HUES48 (cell line): ENCODE measurements around the gene CLPSL1.

Experiments
- H3K27ac ChIP-seq: one replicate; pipeline ENCODE4 v1.7.0; 2013; ENCODE audit warnings: low read depth, low read length, inconsistent platforms
- H3K27me3 ChIP-seq: 2 replicates; pipeline ENCODE4 v1.6.1; 2013; ENCODE audit warnings: mild to moderate bottlenecking, low read length; ENCODE audit not compliant: control insufficient read depth, insufficient read depth
- H3K36me3 ChIP-seq: 2 replicates; pipeline ENCODE4 v1.6.1; 2013; ENCODE audit warnings: low read length; ENCODE audit not compliant: control insufficient read depth, insufficient read depth
- H3K4me1 ChIP-seq: 2 replicates; pipeline ENCODE4 v1.6.1; 2013; ENCODE audit warnings: mild to moderate bottlenecking, low read length; ENCODE audit not compliant: control insufficient read depth, insufficient read depth
- H3K4me3 ChIP-seq: 2 replicates; pipeline ENCODE4 v1.5.1; 2013; ENCODE audit warnings: mild to moderate bottlenecking, low read depth, low read length
- H3K9ac ChIP-seq: 2 replicates; pipeline ENCODE4 v1.6.1; 2013; ENCODE audit warnings: mild to moderate bottlenecking, low read depth, low read length, moderate library complexity
- H3K9me3 ChIP-seq: 2 replicates; pipeline ENCODE4 v1.6.1; 2013; ENCODE audit warnings: low read length; ENCODE audit not compliant: control insufficient read depth, insufficient read depth

Gene CLPSL1

DNA sequence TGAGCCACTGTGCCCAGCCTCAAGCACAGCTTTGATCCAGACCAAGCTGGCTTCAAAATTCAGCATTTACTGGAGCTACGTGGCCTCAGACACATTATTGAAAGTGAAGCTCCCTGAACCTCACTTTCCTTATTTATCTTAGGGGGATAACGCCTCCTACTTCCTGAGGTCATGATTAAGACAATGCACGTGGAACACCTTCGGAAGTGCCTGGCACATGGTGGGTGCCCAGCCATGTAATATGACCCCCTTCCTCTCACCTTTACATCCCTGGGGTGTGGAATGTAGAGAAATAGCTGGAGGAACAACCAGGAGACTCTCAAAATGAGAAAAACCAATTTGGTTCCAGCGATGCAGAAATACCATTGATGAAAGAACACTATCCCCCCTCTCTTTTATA lies 17.9 kb downstream of the CLPSL1 start:
- Histone ChIP-seq H3K9me3 (no peaks in the 10 kb centered on the region), H3K36me3 (no peaks in the 10 kb centered on the region), H3K4me1 (no peaks in the 10 kb centered on the region), H3K9ac (no peak overlapping the region), H3K27me3 (no peaks in the 10 kb centered on the region), H3K27ac (no peak overlapping the region), H3K4me3 (no peak overlapping the region)

DNA sequence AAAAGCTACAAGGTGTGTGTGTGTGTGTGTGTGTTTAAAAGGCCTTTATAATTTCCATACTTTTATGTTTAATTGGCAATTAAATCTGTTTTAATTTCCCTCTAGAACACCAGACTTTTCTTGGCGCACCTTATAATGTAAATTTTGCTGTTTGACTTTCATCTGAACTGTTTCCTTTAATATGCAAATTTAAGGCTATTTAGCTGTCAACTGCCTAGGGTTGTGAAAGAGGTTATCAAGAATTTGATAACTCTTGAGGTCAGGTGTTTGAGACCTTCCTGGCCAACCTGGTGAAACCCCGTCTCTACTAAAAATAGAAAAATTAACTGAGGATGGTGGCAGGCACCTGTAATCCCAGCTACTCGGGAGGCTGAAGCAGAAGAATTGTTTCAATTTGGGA lies 20.3 kb downstream of the CLPSL1 start:
- Histone ChIP-seq H3K4me3 (no peak overlapping the region), H3K9me3 (no peaks in the 10 kb centered on the region), H3K27me3 (no peaks in the 10 kb centered on the region), H3K36me3 (no peaks in the 10 kb centered on the region), H3K27ac (no peak overlapping the region), H3K4me1 (peaks cover 2% of the 10 kb centered on the region; the same call in 1 of the 2 replicates), H3K9ac (no peak overlapping the region)

DNA sequence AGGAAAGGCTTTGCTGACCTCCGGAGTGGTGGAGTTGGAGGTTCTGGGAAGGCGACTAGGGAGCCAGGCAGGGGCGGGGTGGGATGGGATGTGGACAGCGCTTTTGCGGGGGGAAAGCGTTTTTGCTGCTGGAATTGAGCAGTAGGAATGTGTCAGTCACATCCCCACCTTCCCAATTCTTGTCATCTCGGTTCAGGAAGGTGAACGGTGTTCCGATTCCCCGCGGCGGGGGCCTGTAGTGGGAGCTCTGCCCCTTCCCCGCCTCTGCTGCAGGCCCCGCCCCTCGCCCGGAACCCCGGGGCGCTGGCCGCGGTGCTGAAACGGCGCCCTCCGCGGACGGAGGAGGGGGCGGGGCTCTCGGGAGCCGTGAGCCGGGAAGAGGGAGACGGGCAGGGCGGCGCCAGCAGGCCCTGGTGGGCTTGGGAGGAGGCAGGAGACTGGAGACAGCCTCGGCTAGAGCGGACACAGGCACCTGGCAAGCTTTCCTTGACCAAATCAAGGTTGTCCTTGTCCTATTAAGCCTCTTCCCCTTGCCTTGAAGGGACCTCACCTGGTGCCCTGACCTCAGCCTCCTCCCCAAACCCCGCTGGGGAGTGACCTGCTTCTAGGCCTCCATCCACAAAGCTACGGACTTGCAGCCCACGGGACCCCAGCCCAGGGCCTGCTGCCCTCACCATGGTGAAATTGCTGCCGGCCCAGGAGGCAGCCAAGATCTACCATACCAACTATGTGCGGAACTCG lies 24.3 kb downstream of the CLPSL1 start, which contains the start of gene LHFPL5:
LHFPL5 (plus strand) TSS at position 357 of the 741 bp plus-strand sequence; CDS start at position 676, 319 bp downstream.
- peaks cover 2% of the 10 kb centered on the region; the same call in 1 of the 2 replicates for H3K4me1 ChIP-seq
- H3K9ac ChIP-seq: no peak within 1 kb of the TSS
- H3K27me3 ChIP-seq: no peaks in the 10 kb centered on the region
- H3K36me3 ChIP-seq: no peaks in the 10 kb centered on the region
- H3K4me3 ChIP-seq: peak within 1 kb of the TSS; percentile 74
- no peaks in the 10 kb centered on the region for H3K9me3 ChIP-seq
- H3K27ac ChIP-seq: no peak within 1 kb of the TSS

DNA sequence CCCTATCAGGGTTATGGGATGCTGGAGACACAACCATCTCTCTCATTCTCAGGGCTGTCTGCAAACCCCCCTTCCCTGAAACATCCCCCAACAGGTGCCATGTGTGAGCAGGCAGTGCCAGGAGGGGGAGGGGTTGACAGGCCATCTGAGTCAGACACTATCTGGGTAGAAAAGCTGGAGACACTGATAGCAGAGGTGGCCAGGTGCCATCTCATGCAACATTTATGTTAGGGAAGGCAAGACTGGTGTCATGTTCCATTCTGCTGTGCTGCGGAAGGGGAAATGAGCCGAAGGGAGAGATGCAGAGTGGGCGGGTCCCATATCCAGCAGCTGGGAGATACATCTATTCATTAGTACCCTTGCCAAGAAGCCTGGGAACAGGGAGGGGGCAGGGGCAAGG lies 27.9 kb downstream of the CLPSL1 start:
- peaks cover 2% of the 10 kb centered on the region; the same call in 1 of the 2 replicates for H3K4me1 ChIP-seq
- H3K27me3 ChIP-seq: no peaks in the 10 kb centered on the region
- H3K4me3 ChIP-seq: no peak overlapping the region
- H3K9me3 ChIP-seq: no peaks in the 10 kb centered on the region
- no peak overlapping the region for H3K27ac ChIP-seq
- H3K36me3 ChIP-seq: no peaks in the 10 kb centered on the region
- H3K9ac ChIP-seq: no peak overlapping the region

DNA sequence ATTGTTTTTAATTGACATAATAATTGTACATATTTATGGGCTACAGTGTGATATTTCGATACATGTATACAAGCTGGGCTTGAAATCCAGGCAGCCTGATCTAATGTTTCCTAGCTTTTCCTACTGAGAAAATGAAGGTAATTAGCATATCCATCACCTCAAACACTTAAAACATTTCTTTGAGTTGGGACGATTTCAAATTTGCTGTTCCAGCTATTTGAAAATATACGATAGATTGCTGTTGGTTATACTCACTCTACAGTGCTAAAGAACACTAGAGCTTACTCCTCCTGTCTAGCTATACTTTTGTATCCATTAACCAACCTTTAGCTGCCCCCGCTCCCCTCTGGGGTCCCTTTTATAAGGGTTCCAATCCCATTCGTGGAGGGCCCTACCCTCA lies 29.0 kb downstream of the CLPSL1 start:
- H3K9ac ChIP-seq: no peak overlapping the region
- no peaks in the 10 kb centered on the region for H3K36me3 ChIP-seq
- H3K27ac ChIP-seq: no peak overlapping the region
- no peaks in the 10 kb centered on the region for H3K9me3 ChIP-seq
- no peak overlapping the region for H3K4me3 ChIP-seq
- no peaks in the 10 kb centered on the region for H3K27me3 ChIP-seq
- H3K4me1 ChIP-seq: peaks cover 2% of the 10 kb centered on the region; the same call in 1 of the 2 replicates

DNA sequence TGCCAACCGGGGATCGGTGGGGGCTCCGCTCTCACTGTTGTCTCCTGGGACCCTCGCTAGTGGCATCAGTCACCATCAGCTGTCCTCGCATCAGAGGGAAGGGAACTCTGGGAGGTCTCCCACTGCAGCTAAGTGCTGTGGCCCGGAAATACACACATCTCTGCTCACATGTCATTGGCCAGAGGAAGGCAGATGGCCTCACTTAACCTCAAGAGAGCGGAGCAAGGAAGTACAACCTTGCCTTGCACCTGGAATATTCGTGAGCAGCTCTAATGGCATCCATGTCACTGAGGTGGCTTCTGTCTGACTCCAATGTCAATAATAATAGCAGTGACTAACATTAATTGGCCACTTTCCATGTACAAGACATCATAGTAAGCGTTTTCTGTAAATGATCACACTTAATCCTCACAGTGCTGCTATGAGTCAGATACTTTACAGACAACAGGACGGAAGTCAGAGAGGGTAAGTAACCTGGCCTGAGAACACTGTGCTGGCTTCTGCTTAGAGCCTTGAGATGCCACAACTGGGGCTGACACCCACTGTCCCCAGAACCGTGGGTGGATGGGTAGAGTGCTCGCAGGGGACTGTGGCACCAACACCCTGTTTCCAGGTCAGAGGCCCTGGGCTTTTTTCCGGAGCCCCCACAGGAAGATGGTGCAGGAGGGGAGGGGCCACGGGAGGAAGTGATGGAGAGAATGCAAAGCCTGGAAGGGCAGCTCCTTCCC lies 30.3 kb downstream of the CLPSL1 start:
- no peak overlapping the region for H3K27ac ChIP-seq
- no peak overlapping the region for H3K9ac ChIP-seq
- H3K4me1 ChIP-seq: no peaks in the 10 kb centered on the region
- no peaks in the 10 kb centered on the region for H3K9me3 ChIP-seq
- H3K4me3 ChIP-seq: no peak overlapping the region
- H3K36me3 ChIP-seq: no peaks in the 10 kb centered on the region
- no peaks in the 10 kb centered on the region for H3K27me3 ChIP-seq

DNA sequence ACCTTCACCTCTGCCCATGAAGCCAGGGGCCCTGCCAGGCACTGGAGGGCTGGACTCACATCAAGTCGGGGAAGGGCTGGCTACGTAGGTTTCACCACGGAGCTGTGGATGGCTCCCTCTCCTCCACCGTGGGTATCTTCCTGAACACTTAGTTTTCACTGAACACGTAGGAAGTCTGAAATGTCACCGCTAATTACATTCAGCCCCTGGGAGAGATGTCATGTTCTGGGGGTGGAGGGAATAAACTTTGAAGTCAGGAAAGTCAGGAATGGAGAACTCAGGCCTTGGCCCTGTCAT lies 30.8 kb downstream of the CLPSL1 start:
- Histone ChIP-seq H3K4me1 (no peaks in the 10 kb centered on the region), H3K36me3 (no peaks in the 10 kb centered on the region), H3K9me3 (no peaks in the 10 kb centered on the region; the same call in 1 of the 2 replicates), H3K27ac (no peak overlapping the region), H3K9ac (no peak overlapping the region), H3K27me3 (no peaks in the 10 kb centered on the region), H3K4me3 (no peak overlapping the region)

DNA sequence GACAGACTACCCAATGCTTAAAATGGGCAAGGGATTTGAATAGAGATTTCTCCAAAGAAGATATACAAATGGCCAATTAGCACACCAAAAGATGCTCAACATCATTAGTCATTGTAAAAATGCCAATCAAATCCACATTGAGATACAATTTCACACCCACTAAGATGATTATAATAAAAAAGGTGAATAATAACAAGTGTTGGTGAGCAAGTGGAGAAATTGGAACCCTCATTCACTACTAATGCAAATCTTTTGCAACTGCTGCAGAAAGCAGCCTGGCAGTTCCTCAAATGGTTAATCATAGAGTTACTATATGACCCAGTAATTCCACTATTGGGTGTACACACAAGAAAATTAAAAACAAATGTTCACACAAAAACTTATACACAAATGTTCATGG lies 36.7 kb downstream of the CLPSL1 start:
- no peaks in the 10 kb centered on the region; the same call in 1 of the 2 replicates for H3K9me3 ChIP-seq
- H3K4me3 ChIP-seq: no peak overlapping the region
- H3K27me3 ChIP-seq: no peaks in the 10 kb centered on the region
- H3K36me3 ChIP-seq: no peaks in the 10 kb centered on the region
- H3K27ac ChIP-seq: no peak overlapping the region
- H3K4me1 ChIP-seq: no peaks in the 10 kb centered on the region
- no peak overlapping the region for H3K9ac ChIP-seq

DNA sequence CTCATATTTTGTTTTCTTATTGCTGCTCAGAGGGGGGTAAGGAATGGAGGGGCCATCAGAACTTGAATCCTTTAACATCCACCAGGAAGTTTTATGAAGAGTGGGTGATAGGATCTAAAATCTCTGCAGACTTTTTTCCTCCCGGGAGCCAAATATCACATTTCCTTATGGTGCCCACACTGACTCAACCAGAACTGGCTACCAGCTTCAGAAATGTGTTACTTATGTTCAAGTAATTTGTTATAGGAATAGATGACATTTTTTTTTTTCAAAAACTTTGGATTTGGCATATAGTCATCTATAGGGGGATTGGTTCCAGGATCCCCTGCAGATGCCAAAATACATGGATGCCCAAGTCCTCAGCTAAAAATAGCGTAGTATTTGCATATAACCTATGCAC lies 42.8 kb downstream of the CLPSL1 start:
- H3K4me1 ChIP-seq: no peaks in the 10 kb centered on the region
- H3K27me3 ChIP-seq: no peaks in the 10 kb centered on the region
- no peaks in the 10 kb centered on the region for H3K36me3 ChIP-seq
- H3K9ac ChIP-seq: no peak overlapping the region
- no peak overlapping the region for H3K27ac ChIP-seq
- no peak overlapping the region for H3K4me3 ChIP-seq
- H3K9me3 ChIP-seq: no peaks in the 10 kb centered on the region

DNA sequence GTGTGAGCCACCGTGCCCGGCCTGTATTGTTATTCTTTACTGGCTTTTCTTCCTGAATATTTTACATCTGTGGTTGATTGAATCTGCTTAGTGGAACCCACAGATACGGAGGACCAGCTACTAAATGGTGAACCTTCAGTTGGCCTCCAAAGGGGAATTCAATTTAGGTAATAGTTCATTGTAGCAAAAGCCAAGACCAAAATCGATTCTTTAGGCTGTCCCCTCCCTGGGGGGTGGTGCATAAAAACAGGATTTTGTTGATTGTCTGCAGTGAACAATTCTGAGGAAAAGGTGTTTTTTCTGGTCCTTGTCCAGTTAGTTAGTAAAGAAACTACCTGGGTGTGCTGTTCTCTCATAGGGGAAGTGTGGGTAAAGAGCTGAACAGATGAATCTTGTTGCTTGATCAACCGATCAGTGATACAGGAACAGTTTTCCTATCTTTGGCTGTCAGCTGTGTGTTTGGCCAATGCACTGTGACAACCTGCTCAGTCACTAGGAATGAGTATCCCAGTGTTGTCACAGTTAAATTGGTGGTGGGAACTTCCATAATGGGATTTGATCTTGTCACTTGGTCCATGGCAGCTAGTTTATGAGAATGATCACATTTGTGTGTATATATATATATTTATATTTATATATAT lies 43.9 kb downstream of the CLPSL1 start:
- no peak overlapping the region for H3K27ac ChIP-seq
- no peaks in the 10 kb centered on the region for H3K4me1 ChIP-seq
- no peaks in the 10 kb centered on the region for H3K9me3 ChIP-seq
- no peaks in the 10 kb centered on the region for H3K27me3 ChIP-seq
- H3K36me3 ChIP-seq: no peaks in the 10 kb centered on the region
- no peak overlapping the region for H3K9ac ChIP-seq
- no peak overlapping the region for H3K4me3 ChIP-seq

DNA sequence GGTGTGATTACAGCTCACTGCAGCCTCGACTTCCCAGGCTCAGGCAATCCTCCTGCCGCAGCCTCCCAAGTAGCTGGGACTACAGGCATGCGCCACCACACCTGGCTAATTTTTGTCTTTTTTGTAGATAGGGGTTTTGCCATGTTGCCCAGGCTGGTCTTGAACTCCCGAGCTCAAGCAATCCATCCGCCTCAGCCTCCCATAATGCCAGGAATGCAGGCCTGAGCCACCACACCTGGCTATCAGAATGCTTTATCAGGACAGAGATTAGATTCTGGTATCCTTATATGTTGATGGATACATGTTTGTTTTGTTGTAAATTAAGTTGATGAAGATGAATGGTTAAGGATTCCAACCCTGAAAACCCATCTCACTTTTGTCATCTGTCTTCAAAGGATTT lies 48.5 kb downstream of the CLPSL1 start:
- no peak overlapping the region for H3K9ac ChIP-seq
- no peaks in the 10 kb centered on the region for H3K4me1 ChIP-seq
- peaks cover 14% of the 10 kb centered on the region for H3K36me3 ChIP-seq
- H3K9me3 ChIP-seq: no peaks in the 10 kb centered on the region
- H3K27ac ChIP-seq: no peak overlapping the region
- H3K4me3 ChIP-seq: no peak overlapping the region
- H3K27me3 ChIP-seq: no peaks in the 10 kb centered on the region
